HG03039 (cell line): ENCODE data around the gene WDR1.

Experiments
- ATAC-seq: cut with Tn5 transposase; IDR thresholded peaks from one replicate; pipeline ENCODE4 v1.9.1; 2021; ENCODE audit warnings: mild to moderate bottlenecking, moderate library complexity; ENCODE audit not compliant: unreplicated experiment

WDR1 gene

GRCh38 chr4:10074767-10075105, 41.9 kb downstream of the WDR1 start:
- no peak for ATAC-seq

GRCh38 chr4:10074076-10074766, 42.4 kb downstream of the WDR1 start:
- ATAC-seq: no peak

GRCh38 chr4:10072420-10073017, 44.1 kb downstream of the WDR1 start:
- ATAC-seq: no peak

- ATAC-seq: no peak
Observed at GRCh38 chr4:10069075-10069642, 47.4 kb downstream of the WDR1 start.

- no peak for ATAC-seq
Observed at GRCh38 chr4:10066670-10067651, 49.6 kb downstream of the WDR1 start.

GRCh38 chr4:10066206-10066605, 50.4 kb downstream of the WDR1 start:
- ATAC-seq: no peak

GRCh38 chr4:10063544-10064300, 52.9 kb downstream of the WDR1 start:
- ATAC-seq: no peak

- no peak for ATAC-seq
Observed at GRCh38 chr4:10061650-10062415, 54.8 kb downstream of the WDR1 start.

GRCh38 chr4:10058371-10058770, 58.2 kb downstream of the WDR1 start:
- no peak for ATAC-seq

GRCh38 chr4:10057023-10057395, 59.6 kb downstream of the WDR1 start:
- no peak for ATAC-seq

GRCh38 chr4:10056334-10057022, 60.1 kb downstream of the WDR1 start:
- ATAC-seq: no peak

- ATAC-seq: no peak
Observed at GRCh38 chr4:10055871-10056270, 60.7 kb downstream of the WDR1 start.

GRCh38 chr4:10054571-10055041, 62.0 kb downstream of the WDR1 start:
- ATAC-seq: no peak

- no peak for ATAC-seq
Observed at GRCh38 chr4:10053635-10054453, 62.8 kb downstream of the WDR1 start.

- no peak for ATAC-seq
Observed at GRCh38 chr4:10051517-10052135, 65.0 kb downstream of the WDR1 start.

- no peak for ATAC-seq
Observed at GRCh38 chr4:10050721-10051120, 65.9 kb downstream of the WDR1 start.

- ATAC-seq: no peak
Observed at GRCh38 chr4:10050261-10050661, 66.3 kb downstream of the WDR1 start.
